Cardiac muscle cell (in vitro differentiated cells and primary cell): ENCODE data around the gene ARMC6. TPM values are rescaled to one million over a fixed set of nuclear protein-coding genes. Genes with fewer than 3 reads are reported as not detected.

Source experiments
- DNase-seq, 2 donors: peaks; one replicate each; pipeline versions ENCODE4 v3.0.0 to v3.0.0-alpha.2; 2010 to 2017; ENCODE audit warnings: low read depth in 1 of 2, low spot score in 1 of 2
- H3K27ac ChIP-seq: fragments of 200-600 bp; sonication (generic); 2 replicates; pipeline ENCODE4 v1.5.1; 2016
- H3K27me3 ChIP-seq: fragments of 200-600 bp; sonication (generic); 2 replicates; pipeline ENCODE4 v1.6.0; 2016; ENCODE audit warnings: control low read depth
- H3K36me3 ChIP-seq: fragments of 200-600 bp; sonication (generic); 2 replicates; pipeline ENCODE4 v1.5.1; 2016; ENCODE audit warnings: control low read depth
- H3K4me1 ChIP-seq: fragments of 200-600 bp; sonication (generic); 2 replicates; pipeline ENCODE4 v1.8.1; 2017; ENCODE audit warnings: low read depth, mild to moderate bottlenecking, mixed run types
- H3K4me3 ChIP-seq: fragments of 200-600 bp; sonication (generic); 2 replicates; pipeline ENCODE4 v1.5.1; 2016; ENCODE audit warnings: mild to moderate bottlenecking
- H3K9me3 ChIP-seq: fragments of 200-600 bp; sonication (generic); 2 replicates; pipeline ENCODE4 v1.5.1; 2017; ENCODE audit warnings: low read depth, mild to moderate bottlenecking, control low read depth
- polyA plus RNA-seq: library from polyadenylated mRNA; unstranded; fragments of >200 nt; fragmentation: Nextera tagmentation; extraction: Ambion mirVana; gene quantifications from 2 replicates; pipeline ENCODE4 v1.2.1, GENCODE V29; 2016
- total RNA-seq: library from RNA; depleted of rRNA; stranded (reverse); fragments of >200 nt; gene quantifications from 2 replicates; pipeline ENCODE4 v1.2.3, GENCODE V29; 2016
- TF ChIP-seq, protein P1 (sequence below): IDR thresholded peaks from 2 replicates; pipeline ENCODE4 v1.5.1; 2012; ENCODE audit warnings: low read depth, mild to moderate bottlenecking, low read length

Gene ARMC6
- total and polyA plus RNA-seq, 2 experiments from 2014 or later: 31.0 to 34.6 TPM

DNA sequence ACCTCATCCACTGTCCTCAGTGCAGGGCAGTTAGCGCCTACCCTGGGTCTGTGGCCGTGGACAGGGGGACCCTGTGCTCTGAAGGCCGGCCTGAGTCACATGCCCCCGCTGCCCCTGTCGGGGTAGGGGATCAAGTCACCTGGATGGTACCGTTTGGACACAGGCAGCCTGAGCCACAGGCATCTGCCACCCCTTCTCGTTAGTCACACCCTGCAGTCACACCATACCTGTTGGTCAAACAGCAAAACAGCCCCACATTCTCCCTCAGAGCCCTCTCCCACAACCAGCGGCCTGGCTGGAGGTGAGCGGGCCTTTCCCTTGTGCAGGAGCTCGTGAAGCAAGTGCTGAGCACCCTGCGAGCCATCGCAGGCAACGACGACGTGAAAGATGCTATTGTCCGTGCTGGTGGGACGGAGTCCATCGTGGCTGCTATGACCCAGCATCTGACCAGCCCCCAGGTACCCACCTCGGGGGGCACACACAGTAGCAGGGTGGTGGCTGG lies 21.6 kb downstream of the ARMC6 start:
- Histone ChIP-seq H3K4me3 (no peak overlapping the region), H3K9me3 (no peaks in the 10 kb centered on the region), H3K4me1 (no peaks in the 10 kb centered on the region), H3K27ac (no peak overlapping the region), H3K27me3 (no peaks in the 10 kb centered on the region), H3K36me3 (peaks cover 9% of the 10 kb centered on the region)
- no peak for DNase-seq
- TF ChIP-seq, protein P1, sequence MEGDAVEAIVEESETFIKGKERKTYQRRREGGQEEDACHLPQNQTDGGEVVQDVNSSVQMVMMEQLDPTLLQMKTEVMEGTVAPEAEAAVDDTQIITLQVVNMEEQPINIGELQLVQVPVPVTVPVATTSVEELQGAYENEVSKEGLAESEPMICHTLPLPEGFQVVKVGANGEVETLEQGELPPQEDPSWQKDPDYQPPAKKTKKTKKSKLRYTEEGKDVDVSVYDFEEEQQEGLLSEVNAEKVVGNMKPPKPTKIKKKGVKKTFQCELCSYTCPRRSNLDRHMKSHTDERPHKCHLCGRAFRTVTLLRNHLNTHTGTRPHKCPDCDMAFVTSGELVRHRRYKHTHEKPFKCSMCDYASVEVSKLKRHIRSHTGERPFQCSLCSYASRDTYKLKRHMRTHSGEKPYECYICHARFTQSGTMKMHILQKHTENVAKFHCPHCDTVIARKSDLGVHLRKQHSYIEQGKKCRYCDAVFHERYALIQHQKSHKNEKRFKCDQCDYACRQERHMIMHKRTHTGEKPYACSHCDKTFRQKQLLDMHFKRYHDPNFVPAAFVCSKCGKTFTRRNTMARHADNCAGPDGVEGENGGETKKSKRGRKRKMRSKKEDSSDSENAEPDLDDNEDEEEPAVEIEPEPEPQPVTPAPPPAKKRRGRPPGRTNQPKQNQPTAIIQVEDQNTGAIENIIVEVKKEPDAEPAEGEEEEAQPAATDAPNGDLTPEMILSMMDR: no peak

DNA sequence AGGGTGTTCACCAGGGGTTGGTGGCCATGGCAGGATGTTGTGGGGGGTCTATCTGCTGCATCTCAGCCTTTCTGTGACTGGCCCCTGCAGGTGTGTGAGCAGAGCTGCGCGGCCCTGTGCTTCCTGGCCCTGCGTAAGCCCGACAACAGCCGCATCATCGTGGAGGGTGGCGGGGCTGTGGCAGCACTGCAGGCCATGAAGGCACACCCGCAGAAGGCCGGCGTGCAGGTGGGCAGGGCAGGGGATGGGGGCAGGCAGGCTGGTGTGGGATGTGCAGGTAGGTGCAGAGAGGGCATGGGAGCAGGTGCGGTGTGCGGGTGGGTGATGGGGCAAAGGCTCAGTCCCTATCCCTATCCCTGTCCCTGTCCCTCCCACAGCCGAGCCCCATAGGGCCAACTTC lies 22.3 kb downstream of the ARMC6 start:
- TF ChIP-seq, protein P1: no peak

DNA sequence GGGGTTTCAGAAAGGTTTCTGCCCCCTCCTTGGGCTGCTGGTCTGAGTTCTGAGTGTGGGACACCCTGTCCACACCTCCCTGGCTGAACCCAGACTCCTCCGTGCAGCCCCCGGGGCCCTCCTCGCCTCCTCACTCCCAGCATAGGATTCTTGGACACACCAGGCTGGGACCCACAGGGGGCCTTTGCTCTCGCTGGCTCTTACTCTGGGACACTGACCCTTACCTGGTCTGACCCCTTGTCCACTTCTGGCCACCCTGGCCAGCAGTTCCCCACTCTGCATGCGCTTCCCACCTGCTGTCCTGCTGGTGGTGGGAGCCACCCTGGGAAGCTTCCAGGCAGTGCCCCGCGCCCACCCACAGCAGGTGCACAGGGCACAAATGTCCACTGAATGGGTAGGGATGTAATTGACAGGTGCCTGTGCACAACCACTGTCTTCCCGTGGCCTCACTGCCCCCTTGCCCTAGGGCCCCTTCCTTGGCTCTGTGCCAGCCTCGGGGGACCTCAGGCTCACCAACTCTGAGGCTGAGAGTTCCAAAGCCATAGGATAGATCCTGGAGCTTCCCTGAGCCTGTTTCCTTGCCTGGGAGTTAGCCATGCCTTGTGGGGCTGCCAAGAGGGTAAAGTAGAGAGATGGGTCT lies 23.4 kb downstream of the ARMC6 start:
- no peaks in the 10 kb centered on the region for H3K9me3 ChIP-seq
- no peak overlapping the region for H3K4me3 ChIP-seq
- H3K4me1 ChIP-seq: no peaks in the 10 kb centered on the region
- H3K27me3 ChIP-seq: no peaks in the 10 kb centered on the region
- no peak for DNase-seq
- TF ChIP-seq, protein P1: no peak
- H3K36me3 ChIP-seq: peaks cover 9% of the 10 kb centered on the region
- no peak overlapping the region for H3K27ac ChIP-seq

More for the DNA sequence above, 22.3 kb downstream of the ARMC6 start:
- no peak overlapping the region for H3K27ac ChIP-seq
- no peak for DNase-seq
- H3K27me3 ChIP-seq: no peaks in the 10 kb centered on the region
- H3K4me3 ChIP-seq: no peak overlapping the region
- H3K4me1 ChIP-seq: no peaks in the 10 kb centered on the region
- peaks cover 9% of the 10 kb centered on the region for H3K36me3 ChIP-seq
- no peaks in the 10 kb centered on the region for H3K9me3 ChIP-seq

- TF ChIP-seq, protein P1: no peak
- Histone ChIP-seq H3K36me3 (peaks cover 9% of the 10 kb centered on the region), H3K4me1 (peaks cover under 1% of the 10 kb centered on the region), H3K9me3 (no peaks in the 10 kb centered on the region), H3K27ac (no peak overlapping the region), H3K4me3 (no peak overlapping the region), H3K27me3 (no peaks in the 10 kb centered on the region)
- no peak for DNase-seq
Measured at GRCh38 chr19:19057317-19057716, 23.9 kb downstream of the ARMC6 start.

GRCh38 chr19:19057720-19058119 lies 24.3 kb downstream of the ARMC6 start:
- H3K9me3 ChIP-seq: no peaks in the 10 kb centered on the region
- H3K4me3 ChIP-seq: no peak overlapping the region
- H3K4me1 ChIP-seq: peaks cover 4% of the 10 kb centered on the region
- DNase-seq: no peak
- no peak overlapping the region for H3K27ac ChIP-seq
- peaks cover 9% of the 10 kb centered on the region for H3K36me3 ChIP-seq
- H3K27me3 ChIP-seq: no peaks in the 10 kb centered on the region
- TF ChIP-seq, protein P1: no peak
